Duodenal mucosa (tissue), 2 donors: ENCODE measurements around the gene LAMTOR1.
A peak's percentile ranks its signal among the peaks of the same experiment; 100 is the strongest.
"Not testable (repeated sequence)": the region's sequence is repeated elsewhere in the genome, so short reads cannot be mapped to it uniquely, and the experiment has no call there.

Experiments used
- H3K27ac ChIP-seq: one replicate; pipeline ENCODE4 v1.7.0; 2013; ENCODE audit warnings: low read depth, low read length
- H3K27me3 ChIP-seq, 2 donors: one replicate each; pipeline ENCODE4 v1.7.0; 2013; ENCODE audit warnings: low read length in 2 of 2, control low read depth in 1 of 2; ENCODE audit not compliant: insufficient read depth in 2 of 2, control insufficient read depth in 1 of 2
- H3K36me3 ChIP-seq, 2 donors: one replicate each; pipeline ENCODE4 v1.7.0; 2013; ENCODE audit warnings: low read length in 2 of 2, control low read depth in 1 of 2; ENCODE audit not compliant: insufficient read depth in 2 of 2, control insufficient read depth in 1 of 2
- H3K4me1 ChIP-seq, 2 donors: one replicate each; pipeline ENCODE4 v1.7.0; 2013; ENCODE audit warnings: low read length in 2 of 2, control low read depth in 1 of 2; ENCODE audit not compliant: insufficient read depth in 2 of 2, control insufficient read depth in 1 of 2
- H3K4me3 ChIP-seq, 2 donors: one replicate each; pipeline ENCODE4 v1.7.0; 2013; ENCODE audit warnings: low read length in 2 of 2, low read depth in 1 of 2
- H3K9ac ChIP-seq, 2 donors: one replicate each; pipeline ENCODE4 v1.7.0; 2013; ENCODE audit warnings: low read length in 2 of 2, low read depth in 1 of 2
- H3K9me3 ChIP-seq, 2 donors: one replicate each; pipeline ENCODE4 v1.7.0; 2013; ENCODE audit warnings: low read length in 2 of 2, control low read depth in 1 of 2; ENCODE audit not compliant: control insufficient read depth in 1 of 2

The LAMTOR1 gene

DNA sequence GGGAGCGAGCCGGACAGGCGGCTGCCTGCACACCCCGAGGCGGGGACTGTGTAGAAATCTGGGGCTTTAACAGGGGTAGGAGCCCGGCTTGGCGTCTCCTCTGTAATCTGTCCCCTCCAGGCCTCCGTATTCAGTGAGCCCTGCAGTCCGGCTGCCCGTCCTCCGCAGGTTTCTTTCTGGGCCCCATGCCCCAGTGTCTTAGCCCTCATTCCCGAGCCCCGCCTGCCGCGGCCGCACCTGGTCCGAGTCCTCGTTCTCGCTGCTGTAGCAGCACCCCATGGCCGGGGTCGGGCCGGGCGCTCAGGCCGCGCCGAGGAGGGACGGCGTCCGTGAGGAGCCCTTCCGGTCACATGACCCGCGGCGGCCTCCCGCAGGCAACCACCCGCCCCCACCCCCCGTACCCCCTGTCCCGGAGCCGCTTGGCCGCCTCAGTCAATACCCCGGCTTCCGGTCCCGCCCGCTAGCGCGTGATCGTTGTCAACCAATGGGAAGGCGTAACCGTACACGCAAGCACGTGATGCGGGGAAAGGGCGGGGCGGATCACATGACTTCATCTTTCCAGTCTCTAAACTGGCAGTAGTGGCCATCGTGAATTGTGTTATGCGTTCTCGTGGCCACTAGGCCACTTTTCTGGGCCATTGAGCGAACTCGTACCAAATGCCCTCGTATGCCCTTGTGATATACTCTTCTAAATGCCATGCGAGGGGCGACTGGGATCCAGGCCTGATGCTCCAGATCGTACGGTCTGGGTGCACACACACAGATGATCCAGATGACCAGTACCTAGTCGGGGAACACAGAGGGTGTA lies at the start of gene LAMTOR1:
LAMTOR1 (minus strand) TSS at position 352 of the 808 bp plus-strand sequence; CDS start at position 279, 73 bp downstream.
- H3K27me3 ChIP-seq = no peaks in the 10 kb centered on the region
- H3K27ac ChIP-seq = peak within 1 kb of the TSS; percentile 91
- peaks cover 35 to 40% of the 10 kb centered on the region in 2 donors for H3K4me1 ChIP-seq

DNA sequence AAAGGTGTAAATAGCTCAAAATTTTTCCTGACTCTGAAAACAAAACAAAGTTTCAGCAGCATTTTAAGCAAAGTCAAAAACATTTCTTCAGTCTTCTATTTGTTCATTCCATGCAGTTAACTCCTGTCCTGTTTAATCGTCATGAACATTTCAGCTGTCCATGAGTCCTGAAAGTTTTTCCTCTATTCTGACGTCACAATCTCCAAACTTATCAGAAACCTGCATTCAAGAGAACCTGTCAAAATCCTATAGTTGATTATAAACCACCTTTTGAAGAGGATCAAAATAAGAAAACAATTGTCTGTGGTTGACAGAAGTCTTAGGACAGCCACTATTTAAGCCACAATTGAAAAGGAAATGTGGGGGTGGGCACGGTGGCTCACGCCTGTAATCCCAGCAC lies 47.8 kb upstream of the LAMTOR1 start:
- H3K27ac ChIP-seq = no peak overlapping the region
- H3K27me3 ChIP-seq = no peaks in the 10 kb centered on the region
- no peaks in the 10 kb centered on the region for H3K9me3 ChIP-seq
- H3K4me1 ChIP-seq = no peaks in the 10 kb centered on the region
- H3K36me3 ChIP-seq = no peaks in the 10 kb centered on the region
- no peak overlapping the region for H3K9ac ChIP-seq
- no peak overlapping the region for H3K4me3 ChIP-seq

More for the DNA sequence above, at the start of gene LAMTOR1:
- Histone ChIP-seq H3K4me3 (peak within 1 kb of the TSS; percentile 91 to 93), H3K9ac (peak within 1 kb of the TSS; percentile 91 to 99), H3K36me3 (peaks cover 13 to 36% of the 10 kb centered on the region in 2 donors), H3K9me3 (no peaks in the 10 kb centered on the region)

DNA sequence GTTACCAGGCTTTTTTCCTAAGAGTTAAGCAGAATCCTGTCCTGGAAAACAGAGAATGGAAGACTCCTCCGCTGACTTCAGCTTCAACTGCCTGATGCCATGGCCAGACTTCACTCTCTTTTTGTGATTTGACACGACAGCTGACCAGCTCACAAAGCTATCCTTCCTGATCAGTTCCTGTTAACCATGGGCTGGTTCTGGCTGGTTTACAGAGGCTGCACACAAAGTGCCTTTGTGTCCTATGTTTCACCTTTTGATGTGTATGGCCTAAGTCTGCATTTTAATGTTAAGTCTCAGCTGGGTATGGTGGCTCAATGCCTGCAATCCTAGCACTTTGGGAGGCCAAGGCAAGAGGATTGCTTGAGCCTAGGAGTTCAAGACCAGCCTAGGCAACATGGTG lies 43.5 kb upstream of the LAMTOR1 start:
- Histone ChIP-seq H3K9me3 (no peaks in the 10 kb centered on the region), H3K27me3 (no peaks in the 10 kb centered on the region), H3K4me1 (no peaks in the 10 kb centered on the region), H3K9ac (no peak overlapping the region), H3K36me3 (no peaks in the 10 kb centered on the region), H3K27ac (no peak overlapping the region), H3K4me3 (no peak overlapping the region)

DNA sequence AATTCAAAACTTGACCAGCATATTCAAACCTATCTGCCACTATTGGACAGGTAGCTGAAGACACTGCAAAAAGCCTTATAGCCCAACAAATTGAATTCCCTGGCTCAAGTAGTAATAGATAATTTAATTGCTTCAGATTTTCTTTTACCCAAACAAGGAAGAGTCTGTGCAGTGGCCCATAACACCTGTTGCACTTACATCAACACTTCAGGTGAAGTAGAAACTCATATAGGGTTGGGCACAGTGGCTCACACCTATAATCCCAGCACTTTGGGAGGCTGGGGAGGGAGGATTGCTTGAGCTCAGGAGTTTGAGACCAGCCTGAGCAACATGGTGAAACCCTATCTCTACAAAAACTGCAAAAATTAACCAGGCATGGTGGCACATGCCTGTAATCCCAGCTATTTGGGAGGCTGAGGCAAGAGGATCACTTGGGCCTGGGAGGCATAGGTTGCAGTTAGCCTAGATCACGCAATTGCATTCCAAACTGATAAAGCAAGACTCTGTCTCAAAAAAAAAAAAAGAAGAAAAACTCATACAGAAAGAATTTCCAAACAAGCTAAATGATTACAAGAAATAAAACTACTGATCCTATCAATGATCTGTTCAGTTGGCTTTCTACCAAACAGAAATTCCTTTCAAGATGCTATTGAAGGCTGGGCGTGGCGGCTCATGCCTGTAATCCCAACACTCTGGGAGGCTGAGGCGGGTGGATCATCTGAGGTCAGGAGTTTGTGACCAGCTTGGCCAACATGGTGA lies 41.9 kb upstream of the LAMTOR1 start:
- Histone ChIP-seq H3K9ac (no peak overlapping the region), H3K4me3 (no peak overlapping the region), H3K9me3 (no peaks in the 10 kb centered on the region), H3K4me1 (no peaks in the 10 kb centered on the region), H3K36me3 (no peaks in the 10 kb centered on the region), H3K27me3 (no peaks in the 10 kb centered on the region), H3K27ac (no peak overlapping the region)

DNA sequence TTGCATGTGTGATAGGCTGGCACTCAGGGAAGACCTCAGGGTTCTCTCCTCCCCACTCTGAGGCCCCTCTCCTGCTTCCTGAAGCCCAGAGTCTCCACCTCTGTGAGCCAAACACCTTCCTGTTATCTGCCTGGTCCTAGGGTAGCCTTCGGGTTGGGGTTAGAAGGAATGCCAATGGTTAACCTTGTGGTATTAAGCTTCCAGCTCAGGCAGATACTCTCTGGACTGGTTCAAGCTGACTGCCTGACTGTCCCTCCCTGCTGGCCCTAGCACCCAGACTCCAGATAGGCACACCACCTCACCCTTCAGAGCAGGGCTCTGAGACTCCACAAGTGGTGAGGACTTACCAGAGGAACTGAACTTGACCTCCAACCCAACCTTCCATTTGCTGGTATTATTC lies 39.4 kb upstream of the LAMTOR1 start:
- H3K9me3 ChIP-seq, H3K36me3 ChIP-seq, H3K27ac ChIP-seq: not testable (repeated sequence)

DNA sequence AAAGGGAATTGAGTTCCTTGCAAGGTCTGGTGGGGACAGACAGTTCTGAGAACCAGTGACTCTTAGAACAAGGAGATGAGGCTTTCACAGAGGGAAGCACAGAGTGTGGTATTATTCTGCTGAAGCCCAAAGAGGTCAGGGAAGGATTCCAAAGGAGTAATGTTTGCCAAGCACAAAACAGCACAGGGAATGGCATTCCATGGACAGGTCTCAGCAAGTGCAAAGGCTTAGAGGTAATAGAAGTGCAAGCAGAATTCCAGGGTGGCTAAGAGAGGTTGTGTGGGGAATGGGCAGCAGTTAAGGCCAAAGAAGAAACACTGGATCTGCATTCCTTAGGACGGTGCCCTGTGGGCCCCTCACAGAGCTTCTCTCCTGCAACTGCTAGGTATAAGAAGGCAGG lies 39.0 kb upstream of the LAMTOR1 start:
- H3K4me3 ChIP-seq, H3K27ac ChIP-seq, H3K4me1 ChIP-seq, H3K9me3 ChIP-seq, H3K36me3 ChIP-seq, H3K27me3 ChIP-seq, H3K9ac ChIP-seq: not testable (repeated sequence)

More for the DNA sequence above, 39.4 kb upstream of the LAMTOR1 start:
- not testable (repeated sequence) for H3K9ac ChIP-seq, H3K27me3 ChIP-seq, H3K4me3 ChIP-seq, H3K4me1 ChIP-seq

DNA sequence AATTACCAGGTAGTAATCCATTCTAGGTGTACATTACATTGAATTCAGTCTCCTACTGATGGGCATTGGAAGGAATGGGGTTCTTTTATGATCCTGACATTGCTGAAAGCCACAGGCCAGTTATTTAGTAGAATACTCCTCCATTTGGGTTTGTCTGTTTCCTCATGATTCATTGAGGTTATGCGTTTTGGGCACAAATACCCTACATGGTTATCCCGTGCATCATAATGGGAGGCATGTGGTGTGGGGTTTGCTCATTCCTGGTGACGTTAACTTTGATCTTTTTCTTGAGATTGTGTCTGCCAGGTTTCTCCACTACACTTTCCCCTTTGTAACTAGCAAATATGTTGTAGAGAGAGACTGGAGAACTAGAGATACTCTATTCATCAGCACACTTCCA lies 38.0 kb upstream of the LAMTOR1 start:
- H3K36me3 ChIP-seq = no peaks in the 10 kb centered on the region
- H3K4me3 ChIP-seq = no peak overlapping the region
- no peak overlapping the region for H3K9ac ChIP-seq
- no peaks in the 10 kb centered on the region for H3K4me1 ChIP-seq
- H3K9me3 ChIP-seq = no peaks in the 10 kb centered on the region
- H3K27ac ChIP-seq = no peak overlapping the region
- H3K27me3 ChIP-seq = no peaks in the 10 kb centered on the region

DNA sequence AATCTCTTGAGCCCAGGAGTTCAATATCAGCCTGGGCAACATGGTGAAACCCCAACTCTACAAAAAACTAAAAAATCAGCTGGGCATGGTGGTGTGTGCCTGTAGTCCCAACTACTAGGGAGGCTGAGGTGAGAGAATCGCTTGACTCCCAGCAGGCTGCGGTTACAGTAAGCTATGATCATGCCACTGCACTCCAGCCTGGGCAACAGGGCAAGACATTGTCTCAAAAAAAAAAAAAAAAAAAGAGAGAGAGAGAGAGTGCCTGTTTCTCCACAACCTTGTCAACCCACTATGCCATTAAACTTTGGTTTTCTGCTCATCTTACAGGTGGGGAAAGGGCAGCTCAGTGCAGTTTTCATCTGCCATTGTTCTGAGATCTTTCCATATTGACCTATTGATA lies 37.6 kb upstream of the LAMTOR1 start:
- no peaks in the 10 kb centered on the region for H3K27me3 ChIP-seq
- no peaks in the 10 kb centered on the region for H3K36me3 ChIP-seq
- H3K9me3 ChIP-seq = no peaks in the 10 kb centered on the region
- no peaks in the 10 kb centered on the region for H3K4me1 ChIP-seq
- no peak overlapping the region for H3K9ac ChIP-seq
- H3K27ac ChIP-seq = no peak overlapping the region
- H3K4me3 ChIP-seq = no peak overlapping the region

DNA sequence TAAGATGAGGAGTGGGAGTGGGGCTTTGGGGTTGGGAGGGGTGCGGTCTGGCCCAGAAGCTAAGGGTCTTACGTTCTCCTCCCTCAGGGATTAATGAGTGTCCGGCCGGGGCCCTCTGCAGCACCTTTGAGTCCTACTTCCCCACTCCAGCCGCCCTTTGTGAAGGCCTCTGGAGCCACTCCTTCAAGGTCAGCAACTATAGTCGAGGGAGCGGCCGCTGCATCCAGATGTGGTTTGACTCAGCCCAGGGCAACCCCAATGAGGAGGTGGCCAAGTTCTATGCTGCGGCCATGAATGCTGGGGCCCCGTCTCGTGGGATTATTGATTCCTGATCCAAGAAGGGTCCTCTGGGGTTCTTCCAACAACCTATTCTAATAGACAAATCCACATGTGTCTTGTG lies 36.4 kb upstream of the LAMTOR1 start:
- no peak overlapping the region for H3K9ac ChIP-seq
- H3K4me3 ChIP-seq = no peak overlapping the region
- no peak overlapping the region for H3K27ac ChIP-seq
- H3K9me3 ChIP-seq = no peaks in the 10 kb centered on the region
- no peaks in the 10 kb centered on the region for H3K4me1 ChIP-seq
- no peaks in the 10 kb centered on the region for H3K36me3 ChIP-seq
- no peaks in the 10 kb centered on the region for H3K27me3 ChIP-seq

DNA sequence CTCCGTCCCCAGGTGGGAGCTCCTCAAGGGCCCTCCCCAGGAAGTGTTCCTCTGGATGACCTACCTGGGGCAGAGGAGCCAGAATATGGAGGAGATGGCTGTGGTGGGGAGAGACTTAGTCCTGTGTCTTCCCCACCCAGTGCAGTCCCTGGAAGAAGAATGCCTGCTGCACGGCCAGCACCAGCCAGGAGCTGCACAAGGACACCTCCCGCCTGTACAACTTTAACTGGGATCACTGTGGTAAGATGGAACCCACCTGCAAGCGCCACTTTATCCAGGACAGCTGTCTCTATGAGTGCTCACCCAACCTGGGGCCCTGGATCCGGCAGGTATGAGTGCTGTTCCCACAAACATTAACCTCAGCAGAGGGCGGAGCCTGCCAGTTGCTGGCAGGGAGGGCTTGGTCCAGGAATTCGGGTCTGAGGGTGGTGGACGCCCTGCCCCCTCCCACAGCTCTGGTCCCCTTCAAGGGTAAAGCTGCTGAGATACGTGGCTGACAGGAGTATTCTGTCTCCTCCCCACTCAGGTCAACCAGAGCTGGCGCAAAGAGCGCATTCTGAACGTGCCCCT lies 35.8 kb upstream of the LAMTOR1 start:
- no peaks in the 10 kb centered on the region for H3K27me3 ChIP-seq

More for the DNA sequence above, 35.8 kb upstream of the LAMTOR1 start:
- no peak overlapping the region for H3K4me3 ChIP-seq
- H3K36me3 ChIP-seq = no peaks in the 10 kb centered on the region
- H3K9me3 ChIP-seq = no peaks in the 10 kb centered on the region
- no peak overlapping the region for H3K9ac ChIP-seq
- no peaks in the 10 kb centered on the region for H3K4me1 ChIP-seq
- no peak overlapping the region for H3K27ac ChIP-seq
